Measurements from ENCODE around the gene GEMIN4.
"Not testable (repeated sequence)": the region's sequence is repeated elsewhere in the genome, so short reads cannot be mapped to it uniquely, and the experiment has no call there.

GEMIN4 gene

DNA sequence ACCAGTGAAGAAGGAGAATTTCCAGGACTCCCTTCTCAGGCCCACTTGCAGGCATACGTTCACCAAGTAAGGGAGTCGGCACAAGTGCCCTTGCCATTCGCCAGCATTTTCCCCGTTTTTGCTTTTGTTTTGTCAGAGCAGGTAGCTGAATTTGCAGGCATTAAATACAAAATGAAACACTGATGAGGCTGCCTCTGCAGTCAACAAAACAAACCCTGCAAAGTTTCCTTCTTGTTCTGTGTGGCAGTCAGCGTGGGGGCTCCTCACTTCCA is 22.2 kb upstream of the GEMIN4 start:
- DNase-seq, result no peak

DNA sequence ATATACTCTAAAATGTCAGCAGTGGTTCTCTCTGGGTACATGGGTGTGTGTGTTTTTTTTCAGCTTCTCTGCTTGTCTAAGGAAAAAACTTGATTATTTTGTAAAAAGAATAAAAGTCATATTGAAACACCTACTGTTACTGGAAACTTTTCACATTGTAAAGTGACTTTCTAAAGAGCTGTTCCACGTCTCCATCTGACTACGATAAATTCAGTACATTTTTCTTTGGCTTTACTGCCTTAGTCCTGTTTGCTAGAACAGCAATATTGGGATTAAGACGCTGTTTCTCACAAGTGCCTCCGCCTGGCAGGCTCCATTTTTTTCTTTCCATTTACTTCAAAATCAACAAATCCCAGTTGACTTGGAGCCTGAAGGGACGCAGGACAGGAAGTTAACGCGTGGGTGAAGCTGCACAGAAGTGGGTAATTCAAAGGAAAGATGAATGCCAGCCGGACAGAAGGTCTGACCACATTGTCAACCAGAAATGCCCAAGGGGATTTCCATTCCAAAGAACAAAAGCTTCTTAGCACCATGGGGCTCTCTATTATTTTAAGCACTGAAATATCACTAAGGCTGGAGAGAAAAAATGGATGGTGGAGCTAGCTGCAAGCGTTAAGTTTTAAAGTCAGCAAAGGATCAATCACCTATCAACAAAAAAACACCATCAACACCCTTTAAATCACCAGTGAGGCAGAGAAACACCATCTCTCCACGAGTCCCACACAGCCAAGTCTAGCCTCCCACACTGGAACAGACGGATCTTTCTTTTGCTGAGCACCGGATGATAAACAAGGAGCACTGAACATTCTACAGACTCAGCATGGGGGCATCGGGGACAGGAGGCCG is 21.6 kb upstream of the GEMIN4 start:
- DNase-seq, result no peak

DNA sequence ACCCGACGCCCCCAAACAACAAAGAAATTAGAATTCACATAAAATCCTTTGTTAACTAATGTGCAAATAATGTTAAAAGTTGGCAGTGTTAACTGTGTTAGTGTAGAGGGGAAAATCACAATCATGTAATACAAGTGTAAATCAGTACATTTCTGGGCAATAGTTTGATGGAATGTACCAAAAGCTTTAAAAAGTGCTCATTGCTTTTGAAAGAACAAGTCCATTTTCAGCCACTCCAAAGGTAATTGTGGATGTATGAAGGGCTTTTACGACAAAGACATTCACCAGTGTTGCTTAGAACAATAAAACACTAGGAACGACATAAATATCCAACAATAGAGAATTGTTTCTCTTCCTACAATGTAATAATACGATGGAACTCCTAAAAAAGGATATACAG is 21.0 kb upstream of the GEMIN4 start:
- DNase-seq, result no peak

DNA sequence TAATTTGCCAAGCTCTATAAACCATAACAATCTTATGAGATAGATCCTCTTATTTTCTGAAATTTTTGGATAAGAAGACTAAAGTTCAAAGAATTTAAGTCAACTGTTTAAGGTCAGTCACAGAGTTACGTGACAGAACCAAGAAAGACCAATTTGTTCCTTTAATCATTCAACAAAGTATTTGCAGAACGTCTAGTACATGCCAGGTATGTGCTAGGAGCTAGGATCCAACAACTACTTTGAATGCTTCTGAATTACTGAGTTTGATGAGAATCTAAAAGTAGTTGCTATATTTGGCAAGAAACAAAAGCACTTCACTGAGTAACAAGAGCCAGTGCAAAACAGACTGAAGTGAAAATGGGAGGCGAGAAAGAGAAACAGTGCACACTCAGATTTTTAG is 15.0 kb upstream of the GEMIN4 start:
- no peak for DNase-seq

DNA sequence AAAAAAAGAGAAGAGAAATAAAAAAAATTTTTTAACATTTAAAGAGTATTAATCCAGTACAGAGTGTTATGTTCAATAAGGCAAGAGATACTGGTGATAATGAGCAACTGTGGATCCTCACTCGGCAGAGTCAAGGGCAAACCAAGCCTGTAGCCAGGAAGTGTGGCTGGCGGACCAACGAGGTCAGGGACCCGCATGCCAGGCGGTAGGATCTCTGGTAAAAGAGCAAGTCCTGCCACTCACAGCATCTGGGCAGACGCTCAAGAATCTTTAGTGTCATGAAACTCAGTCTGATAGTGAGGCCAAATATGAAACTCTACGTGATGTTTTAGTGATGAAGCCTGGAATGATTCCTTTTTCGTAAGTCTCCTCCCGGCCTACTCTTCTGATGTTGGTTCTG is 8.3 kb upstream of the GEMIN4 start:
- DNase-seq, result no peak

DNA sequence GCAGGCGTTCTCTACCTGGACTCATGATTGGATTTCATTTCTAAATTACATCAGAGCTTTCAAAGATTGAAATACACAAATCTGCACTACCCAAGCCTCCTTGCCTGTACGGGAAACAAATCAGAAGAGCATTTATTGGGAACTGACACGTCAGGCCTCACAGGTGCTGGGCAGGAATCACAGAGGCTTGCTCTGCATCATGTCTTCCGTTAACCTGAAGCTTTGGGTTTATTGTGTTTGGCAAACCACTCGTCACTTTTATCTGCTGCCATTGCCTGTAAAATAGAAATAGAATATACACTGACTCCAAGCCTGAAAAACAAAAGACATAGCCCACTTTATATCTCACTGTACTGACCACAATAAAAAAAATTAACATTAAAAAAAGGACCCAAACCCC is 7.9 kb upstream of the GEMIN4 start:
- DNase-seq, result no peak

DNA sequence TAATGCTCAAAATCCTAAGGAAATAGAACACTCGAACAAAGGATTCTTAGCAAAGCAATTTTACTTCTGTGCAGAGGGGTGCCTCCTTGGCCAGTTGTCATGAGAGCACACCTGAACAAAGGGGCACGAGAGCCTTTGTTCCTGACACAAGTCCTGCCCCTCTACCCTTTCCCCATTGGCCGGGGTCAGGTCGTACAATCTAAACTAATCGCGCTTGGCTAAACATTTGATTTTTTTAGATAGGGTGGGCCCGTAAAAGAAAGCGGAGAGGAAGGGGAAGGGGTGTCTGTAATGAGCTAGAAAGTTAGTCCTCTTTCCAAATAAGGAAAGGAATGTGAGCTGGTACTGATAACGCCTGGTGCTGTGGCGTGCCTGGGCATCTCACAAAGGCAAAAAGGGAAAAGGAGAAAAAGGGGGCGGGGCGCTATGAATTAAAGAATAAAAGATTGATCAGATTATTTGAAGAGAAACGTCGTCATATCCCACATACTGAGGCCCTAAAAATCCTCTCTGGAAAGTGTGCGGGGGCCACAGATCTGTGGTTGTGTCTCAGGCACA is 4.0 kb upstream of the GEMIN4 start:
- DNase-seq, result not testable (repeated sequence)

DNA sequence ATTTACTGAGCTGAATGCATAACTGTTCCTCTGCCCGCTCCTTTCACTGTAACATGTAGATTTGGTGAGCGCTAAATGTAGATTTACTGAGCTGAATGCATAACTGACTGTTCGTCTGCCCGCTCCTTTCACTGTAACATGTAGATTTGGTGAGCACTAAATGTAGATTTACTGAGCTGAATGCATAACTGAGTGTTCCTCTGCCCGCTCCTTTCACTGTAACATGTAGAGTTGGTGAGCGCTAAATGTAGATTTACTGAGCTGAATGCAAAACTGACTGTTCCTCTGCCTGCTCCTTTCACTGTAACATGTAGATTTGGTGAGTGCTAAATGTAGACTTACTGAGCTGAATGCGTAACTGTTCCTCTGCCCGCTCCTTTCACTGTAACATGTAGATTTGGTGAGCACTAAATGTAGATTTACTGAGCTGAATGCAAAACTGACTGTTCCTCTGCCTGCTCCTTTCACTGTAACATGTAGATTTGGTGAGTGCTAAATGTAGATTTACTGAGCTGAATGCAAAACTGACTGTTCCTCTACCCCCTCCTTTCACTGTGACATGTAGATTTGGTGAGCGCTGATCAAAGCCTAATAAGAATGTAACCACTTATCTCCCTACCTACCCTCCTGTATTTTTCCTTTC is 3.4 kb upstream of the GEMIN4 start:
- DNase-seq, result not testable (repeated sequence)

DNA sequence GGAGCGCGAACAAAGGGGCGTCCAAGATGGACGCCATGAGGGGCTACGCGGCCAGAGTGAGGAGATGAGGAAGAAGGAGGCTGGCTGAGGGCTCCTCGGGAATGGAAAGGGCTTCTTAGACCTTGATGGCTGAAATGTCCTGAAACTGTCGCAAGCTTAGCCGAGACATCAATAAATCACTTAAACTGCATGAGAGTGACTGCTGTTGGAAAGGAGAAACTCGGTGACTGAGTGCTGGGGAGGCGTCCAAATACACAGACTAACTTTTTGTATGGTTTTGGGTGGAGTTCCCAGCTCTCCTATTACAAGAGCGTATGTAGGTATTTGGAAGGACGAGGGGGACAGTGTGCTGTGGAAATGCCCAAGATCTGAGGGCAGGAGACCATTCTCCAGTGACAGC is 1.4 kb upstream of the GEMIN4 start:
- DNase-seq, result no peak

DNA sequence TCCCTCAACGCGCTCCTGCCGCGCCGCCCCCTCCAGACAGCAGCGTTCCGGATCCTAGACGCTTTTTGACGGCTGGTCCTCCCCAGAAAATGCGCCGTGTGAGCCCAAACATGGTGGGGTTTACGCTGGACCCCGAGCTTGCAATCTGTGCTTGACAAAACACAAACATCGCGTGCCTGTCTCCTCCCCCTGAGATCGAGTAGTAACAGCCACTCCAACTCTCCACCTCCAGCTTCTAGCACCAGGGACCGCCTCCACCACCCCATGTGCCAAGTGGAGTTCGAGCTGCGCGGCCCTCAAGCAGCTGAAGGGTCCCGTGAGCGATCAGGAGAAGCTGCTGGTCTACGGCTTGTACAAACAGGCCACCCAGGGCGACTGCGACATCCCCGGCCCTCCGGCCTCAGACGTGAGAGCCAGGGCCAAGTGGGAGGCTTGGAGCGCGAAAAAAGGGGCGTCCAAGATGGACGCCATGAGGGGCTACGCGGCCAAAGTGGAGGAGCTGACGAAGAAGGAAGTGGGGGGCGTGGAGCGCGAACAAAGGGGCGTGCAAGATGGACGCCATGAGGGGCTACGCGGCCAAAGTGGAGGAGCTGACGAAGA is 656 bp upstream of the GEMIN4 start:
- no peak for DNase-seq

DNA sequence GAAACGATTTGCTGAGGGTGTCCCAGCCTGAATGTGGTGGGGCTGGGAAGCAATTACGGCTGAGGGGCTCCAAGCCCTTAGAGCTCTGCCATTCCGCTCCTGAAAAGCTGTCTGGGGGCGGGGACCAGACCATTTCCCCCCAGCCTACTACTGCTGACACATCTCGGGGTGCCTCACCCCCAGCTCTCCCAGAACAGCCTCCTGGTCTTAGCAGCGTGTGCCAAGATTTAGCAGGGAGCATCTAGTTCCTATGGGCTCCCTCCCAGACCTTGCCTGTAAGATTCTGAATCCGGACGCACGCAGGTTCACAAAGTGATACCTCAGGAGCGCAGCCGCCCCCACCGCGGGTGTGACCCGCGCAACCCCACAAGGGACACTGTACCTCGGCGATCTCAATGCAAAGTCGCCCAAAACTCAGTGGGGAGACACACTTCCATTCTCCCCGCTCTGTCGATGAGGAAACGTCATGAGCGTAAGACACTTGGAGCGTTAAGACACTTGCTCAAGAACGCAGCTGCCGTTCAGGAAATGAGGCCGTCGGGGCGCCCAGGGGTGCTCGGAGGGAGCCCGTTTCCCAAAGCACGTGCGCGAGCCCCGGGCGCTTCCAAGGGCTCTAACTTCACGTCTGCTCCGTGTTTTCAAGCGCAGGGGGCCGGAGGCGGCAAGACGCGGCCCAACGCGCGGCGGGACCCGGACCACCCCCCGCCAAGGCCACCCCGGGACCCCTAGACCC is 629 bp downstream of the GEMIN4 start:
- no peak for DNase-seq

DNA sequence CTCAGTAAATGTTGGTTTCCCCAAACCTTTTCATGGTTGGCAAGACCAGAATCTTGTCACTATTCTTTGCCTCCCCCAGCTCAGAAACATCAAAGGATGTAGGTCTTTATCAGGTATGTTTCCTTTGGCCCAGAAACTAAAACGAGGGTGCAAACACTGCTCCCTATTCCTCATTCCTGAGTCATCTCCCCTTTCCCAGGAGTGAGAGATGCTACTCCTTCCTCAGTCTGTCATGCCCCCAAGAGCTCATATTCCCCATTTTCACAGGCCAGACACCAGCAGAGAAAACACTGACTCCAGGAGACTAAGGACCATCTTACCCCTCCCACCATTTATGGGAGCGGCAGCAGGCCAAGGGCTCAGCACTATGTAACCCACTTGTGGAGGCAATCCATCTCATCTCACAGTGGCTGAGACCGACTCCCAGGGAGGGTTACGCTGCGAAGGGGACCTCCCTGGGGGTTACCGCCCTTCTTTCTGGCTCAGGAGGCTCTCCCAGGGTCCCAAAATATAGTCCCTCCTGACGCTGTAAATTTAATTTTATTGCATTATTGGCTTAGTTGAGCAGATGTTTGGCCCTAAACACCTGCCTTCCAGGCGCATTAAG is 1.5 kb downstream of the GEMIN4 start:
- no peak for DNase-seq

DNA sequence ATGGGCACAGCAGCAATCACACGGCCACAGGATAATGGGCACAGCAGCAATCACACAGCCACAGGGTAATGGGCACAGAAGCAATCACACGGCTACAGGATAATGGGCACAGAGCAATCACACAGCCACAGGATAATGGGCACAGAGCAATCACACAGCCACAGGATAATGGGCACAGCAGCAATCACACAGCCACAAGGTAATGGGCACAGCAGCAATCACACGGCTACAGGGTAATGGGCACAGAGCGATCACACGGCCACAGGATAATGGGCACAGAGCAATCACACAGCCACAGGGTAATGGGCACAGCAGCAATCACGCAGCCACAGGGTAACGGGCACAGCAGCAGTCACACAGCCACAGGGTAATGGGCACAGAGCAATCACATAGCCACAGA is 2.7 kb downstream of the GEMIN4 start:
- not testable (repeated sequence) for DNase-seq

DNA sequence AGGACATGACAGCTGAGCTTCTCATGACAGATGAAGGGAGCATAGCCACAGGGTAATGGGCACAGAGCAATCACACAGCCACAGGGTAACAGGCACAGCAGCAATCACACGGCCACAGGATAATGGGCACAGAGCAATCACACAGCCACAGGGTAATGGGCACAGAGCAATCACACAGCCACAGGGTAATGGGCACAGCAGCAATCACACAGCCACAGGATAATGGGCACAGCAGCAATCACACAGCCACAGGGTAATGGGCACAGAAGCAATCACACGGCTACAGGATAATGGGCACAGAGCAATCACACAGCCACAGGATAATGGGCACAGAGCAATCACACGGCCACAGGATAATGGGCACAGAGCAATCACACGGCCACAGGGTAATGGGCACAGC is 3.5 kb downstream of the GEMIN4 start:
- DNase-seq, result not testable (repeated sequence)

DNA sequence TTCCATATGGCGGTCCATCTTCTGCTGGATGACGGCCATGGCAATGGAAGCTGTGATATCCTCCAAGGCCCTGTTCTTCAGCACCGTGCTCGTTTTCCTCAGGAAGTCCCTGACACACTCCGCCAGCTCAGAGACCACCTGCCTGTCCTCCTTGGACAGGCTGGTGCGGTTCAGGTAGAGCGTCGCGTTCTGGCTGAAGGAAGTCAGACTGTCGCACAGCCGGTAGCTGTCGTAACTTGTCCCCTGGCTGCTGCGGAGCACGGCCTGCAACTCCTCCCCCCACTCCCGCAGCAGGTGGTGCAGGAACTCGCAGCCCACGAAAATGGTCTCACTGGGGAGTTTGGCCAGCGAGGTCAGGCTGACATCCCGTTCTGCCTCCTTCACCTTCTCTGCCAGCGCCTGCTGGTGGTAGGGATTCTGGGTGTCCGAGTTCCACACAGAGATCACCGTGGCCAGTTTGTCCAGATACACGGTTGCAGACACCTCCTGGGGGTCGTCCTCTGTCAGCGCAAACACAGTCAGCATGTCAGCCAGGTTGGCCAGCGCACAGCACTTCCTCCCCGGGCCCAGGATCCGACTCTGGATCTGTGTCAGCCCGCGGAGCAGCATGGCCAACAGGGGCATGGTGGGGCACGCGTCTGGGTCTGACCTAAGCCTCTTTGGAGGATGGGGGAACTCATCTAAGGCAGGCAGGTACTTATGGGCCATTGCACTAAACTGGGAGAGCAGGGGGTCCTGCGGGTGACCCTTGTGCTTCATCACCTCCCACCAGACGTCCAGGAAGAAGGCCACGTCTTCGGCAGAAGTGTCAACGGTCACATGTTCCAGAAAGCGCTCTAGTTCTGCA is 5.1 kb downstream of the GEMIN4 start:
- DNase-seq, result no peak

DNA sequence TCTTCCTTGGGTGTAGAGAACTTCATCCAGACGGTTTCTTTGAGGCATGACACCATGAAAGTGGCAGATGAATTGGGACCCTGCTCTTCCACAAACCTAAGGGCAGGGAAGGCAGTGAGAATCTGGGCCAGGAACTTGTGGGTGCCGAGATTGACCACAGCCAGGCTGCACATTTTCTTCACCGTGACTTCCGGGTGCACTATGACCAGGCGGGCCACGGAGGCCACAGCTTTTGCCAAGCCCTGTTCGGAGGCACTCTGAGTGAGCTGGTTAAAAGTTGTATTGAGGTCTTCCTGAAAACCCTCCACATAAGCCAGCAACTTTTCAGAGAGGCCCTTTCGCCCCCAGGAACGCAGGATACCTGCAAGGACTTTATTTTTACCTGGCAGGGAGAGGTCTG is 5.9 kb downstream of the GEMIN4 start:
- no peak for DNase-seq

DNA sequence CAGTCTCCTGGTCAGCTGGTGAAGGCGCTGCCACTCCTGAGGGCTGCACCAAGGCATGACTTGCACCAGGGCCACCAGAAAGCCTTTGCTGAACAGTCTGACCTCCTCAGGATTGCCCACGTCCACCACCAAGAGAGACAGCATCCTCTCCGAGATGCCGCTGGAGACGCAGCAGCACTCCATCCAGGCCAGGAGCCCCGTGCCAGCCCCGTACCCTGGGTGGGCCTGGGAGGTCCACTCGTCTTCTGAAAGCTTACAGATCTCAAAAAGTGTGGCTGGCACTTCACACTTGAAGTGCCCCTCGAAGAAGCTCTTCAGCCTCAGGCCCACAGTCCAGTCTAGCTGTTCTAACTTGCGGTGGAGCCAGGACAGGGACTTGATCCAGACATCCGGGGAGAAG is 6.7 kb downstream of the GEMIN4 start:
- no peak for DNase-seq

DNA sequence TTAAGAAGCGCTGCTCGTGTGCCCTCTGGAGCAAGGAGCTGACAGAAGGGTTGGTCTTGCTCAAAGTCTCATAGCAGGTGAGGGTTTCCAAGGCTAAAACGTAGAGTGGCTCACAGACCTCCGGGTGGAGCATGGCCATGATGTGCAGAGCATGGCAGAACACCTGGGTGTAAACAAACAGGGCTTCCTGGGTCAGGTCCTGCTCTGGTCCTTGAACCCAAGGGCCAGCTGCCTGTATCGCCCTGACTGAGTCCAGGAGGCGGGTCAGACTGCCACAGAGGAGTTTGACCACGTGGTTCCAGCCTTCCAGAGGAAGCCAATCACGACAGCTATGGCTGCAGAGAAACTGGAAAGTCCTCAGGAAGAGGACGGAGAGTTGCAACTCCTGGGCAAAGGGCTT is 7.1 kb downstream of the GEMIN4 start:
- DNase-seq, result no peak

DNA sequence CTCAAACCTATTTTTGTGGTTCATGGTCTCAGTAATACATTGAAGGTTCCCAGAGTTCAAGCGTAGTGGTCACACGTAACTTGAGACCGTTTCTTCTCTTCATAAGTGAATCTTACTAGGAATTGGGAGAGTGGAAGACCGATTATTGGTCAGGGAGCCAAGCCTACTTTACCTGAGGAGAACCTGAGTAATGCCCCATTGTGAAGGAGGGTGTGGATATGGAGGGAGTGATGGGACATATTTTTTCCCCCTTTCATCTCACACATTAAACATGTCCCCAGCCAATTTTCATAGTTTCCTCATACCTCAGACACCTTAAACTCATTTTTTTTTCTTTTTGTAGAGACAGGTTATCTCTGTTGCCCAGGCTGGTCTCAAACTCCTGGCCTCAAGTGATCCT is 8.9 kb downstream of the GEMIN4 start:
- no peak for DNase-seq

DNA sequence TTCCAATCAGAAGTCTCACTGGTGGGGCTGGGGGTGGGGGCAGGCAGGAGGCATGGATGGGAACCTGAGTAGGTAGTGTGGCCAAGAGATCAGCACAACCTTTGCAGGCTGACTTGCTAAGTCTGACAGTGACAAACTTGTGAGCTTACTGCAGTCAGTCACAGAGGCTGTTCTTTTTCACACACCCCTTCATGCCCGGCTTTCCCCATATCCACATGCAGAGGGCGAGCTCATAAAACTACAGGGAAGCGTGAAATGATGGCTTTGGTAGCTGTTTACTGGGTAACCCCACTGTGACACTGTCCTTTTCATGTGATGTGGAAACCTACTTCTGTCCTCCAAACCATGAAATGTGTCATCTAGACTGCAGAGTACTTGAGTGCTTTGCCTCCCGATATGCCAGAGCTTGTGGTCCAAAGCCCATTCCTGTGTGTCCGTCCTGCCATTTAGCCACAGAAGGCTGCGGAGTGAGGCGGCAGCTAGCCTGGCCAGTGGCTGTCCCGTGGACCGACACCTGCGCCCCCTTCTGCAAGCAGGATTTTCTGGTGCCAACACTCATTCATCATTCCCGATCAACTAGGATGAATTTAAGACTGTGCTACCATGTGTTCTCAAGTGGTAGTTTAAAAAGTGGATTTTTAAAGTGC is 9.8 kb downstream of the GEMIN4 start:
- DNase-seq, result no peak

DNA sequence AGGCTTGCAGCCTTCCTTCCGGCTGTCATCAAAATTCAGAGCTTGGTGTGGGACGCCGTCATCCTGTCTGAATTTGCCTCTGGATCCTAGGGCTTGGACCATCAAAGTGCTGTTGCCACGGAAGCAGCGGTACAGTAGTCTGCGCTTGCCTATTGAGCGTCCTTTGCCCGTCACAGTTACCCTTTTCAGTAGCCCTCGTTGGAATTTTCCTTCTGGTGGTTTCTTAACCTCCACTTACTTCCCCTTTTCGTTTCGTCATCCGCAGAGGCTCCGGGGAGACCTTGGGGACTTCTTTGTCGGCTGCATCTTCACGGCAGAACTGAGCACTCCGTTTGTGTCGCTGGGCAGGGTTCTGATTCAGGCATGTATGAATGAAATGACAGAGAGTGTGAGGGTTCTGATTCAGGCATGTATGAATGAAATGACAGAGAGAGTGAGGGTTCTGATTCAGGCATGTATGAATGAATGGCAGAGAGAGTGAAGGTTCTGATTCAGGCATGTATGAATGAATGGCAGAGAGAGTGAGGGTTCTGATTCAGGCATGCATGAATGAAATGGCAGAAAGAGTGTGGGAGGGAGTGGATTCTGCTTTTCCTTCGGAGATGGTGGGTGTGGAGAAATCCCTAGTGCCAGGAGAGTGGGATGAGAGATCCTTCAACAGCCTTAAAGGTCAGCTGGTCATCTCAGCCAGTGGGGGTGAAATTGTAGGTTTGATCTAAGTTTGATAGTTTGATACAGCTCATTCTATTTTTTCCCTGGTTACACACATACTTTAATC is 11.6 kb downstream of the GEMIN4 start:
- no peak for DNase-seq
